Effector memory CD4-positive, alpha-beta T cell (primary cell): ENCODE data around the gene SUSD1.

ENCODE experiments used
- DNase-seq, 3 donors: peaks; one replicate each; pipeline ENCODE4 v3.0.0-alpha.2; 2020
- H3K27ac ChIP-seq: 2 replicates; pipeline ENCODE4 v1.7.0; 2013; ENCODE audit warnings: mild to moderate bottlenecking, low read length, moderate library complexity; ENCODE audit not compliant: insufficient read depth, poor library complexity, severe bottlenecking
- H3K27me3 ChIP-seq: replicated peaks from 2 replicates; pipeline ENCODE4 v1.7.0; 2013; ENCODE audit warnings: mild to moderate bottlenecking, low read length; ENCODE audit not compliant: insufficient read depth, control insufficient read depth, poor library complexity, severe bottlenecking
- H3K36me3 ChIP-seq: 2 replicates; pipeline ENCODE4 v1.7.0; 2013; ENCODE audit warnings: mild to moderate bottlenecking, low read length, moderate library complexity; ENCODE audit not compliant: control insufficient read depth, insufficient read depth
- H3K4me1 ChIP-seq: 2 replicates; pipeline ENCODE4 v1.7.0; 2013; ENCODE audit warnings: low read length, mild to moderate bottlenecking; ENCODE audit not compliant: control insufficient read depth, insufficient read depth, poor library complexity, severe bottlenecking
- H3K4me3 ChIP-seq: 2 replicates; pipeline ENCODE4 v1.7.0; 2013; ENCODE audit warnings: low read length, low read depth, mild to moderate bottlenecking; ENCODE audit not compliant: insufficient read depth, poor library complexity, severe bottlenecking
- H3K9me3 ChIP-seq: 2 replicates; pipeline ENCODE4 v1.7.0; 2013; ENCODE audit warnings: mild to moderate bottlenecking, low read length, moderate library complexity; ENCODE audit not compliant: control insufficient read depth

SUSD1 gene

DNA sequence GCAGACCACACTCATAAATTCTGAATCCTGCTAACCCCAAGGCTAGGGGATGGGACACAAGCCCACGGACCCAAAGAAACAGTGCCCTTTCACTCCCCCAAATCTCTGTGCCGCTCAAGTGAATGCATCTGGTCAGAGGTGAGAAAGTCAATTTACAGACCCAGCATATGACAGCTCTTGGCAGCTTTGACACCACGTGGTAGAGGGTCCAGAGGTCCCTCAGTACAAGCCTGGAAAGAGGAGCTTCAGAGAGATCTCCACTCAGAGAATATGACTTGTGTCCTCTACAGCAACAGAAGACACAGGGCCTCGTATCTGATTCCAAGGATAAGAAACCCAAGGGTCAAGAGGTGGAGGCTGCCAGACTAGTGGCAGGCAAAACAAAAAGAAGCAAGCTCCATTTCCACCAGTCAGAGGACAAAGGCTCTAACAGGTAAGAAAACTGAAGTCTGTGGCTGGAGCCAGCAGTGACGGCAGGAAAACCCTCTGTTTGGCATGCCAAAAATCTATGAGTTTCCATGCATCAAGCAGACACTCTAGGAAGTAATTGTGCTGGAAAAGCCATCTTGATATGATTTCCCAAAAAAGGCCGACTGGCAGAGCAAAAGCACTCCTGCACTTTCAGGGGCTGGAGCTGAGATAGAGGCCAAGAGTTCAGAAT is 139.8 kb downstream of the SUSD1 start:
- no peak for DNase-seq
- Histone ChIP-seq H3K9me3 (no peaks in the 10 kb centered on the region), H3K27me3 (no peaks in the 10 kb centered on the region), H3K4me3 (no peak overlapping the region), H3K27ac (no peak overlapping the region), H3K4me1 (peaks cover 17% of the 10 kb centered on the region), H3K36me3 (no peaks in the 10 kb centered on the region)

DNA sequence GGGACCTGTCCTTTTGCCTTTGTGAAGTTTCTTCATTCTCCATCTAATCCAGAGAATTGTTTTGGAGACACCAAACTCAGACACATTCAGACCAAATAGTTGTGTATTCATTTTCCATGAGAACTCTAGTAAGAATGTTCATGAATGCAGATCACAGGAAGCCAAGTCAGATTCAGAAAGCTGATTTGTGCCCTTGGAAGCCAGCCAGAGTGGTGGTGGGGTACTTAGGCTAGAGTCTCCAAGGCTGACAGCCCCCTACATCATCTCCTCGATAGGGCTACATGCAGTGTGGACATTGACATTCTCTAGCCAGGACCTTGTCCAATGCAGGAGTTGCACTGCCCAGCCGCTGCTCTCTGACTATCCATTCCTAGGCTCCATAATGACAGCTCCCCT is 140.9 kb downstream of the SUSD1 start:
- no peaks in the 10 kb centered on the region for H3K9me3 ChIP-seq
- H3K36me3 ChIP-seq, result no peaks in the 10 kb centered on the region
- no peak overlapping the region for H3K27ac ChIP-seq
- no peaks in the 10 kb centered on the region for H3K27me3 ChIP-seq
- H3K4me3 ChIP-seq, result no peak overlapping the region
- DNase-seq, result no peak
- peaks cover 23% of the 10 kb centered on the region for H3K4me1 ChIP-seq

- no peak overlapping the region for H3K27ac ChIP-seq
- DNase-seq, result no peak
- peaks cover 30% of the 10 kb centered on the region for H3K4me1 ChIP-seq
- no peak overlapping the region for H3K4me3 ChIP-seq
- H3K27me3 ChIP-seq, result no peaks in the 10 kb centered on the region
- no peaks in the 10 kb centered on the region for H3K36me3 ChIP-seq
- no peaks in the 10 kb centered on the region for H3K9me3 ChIP-seq
Observed at GRCh38 chr9:112033237-112034215, 141.6 kb downstream of the SUSD1 start.

DNA sequence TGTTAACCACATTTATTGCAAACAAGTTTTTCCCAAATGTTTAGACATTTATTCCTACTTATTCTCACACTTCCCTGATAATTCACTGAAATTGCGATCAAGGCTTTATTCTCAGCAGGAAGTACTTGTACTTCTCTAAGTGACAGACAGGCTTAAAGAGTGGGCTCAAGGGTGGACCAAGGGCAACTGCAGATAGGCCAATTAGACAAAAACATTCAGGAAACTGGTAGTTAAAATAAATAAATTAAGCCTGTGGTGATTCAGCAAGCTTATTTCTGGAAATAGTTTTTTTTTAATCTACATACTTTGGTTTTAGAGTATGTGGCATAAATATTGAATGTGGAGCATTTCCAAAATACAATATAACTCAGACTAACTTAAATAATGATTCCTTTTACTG is 142.4 kb downstream of the SUSD1 start:
- Histone ChIP-seq H3K36me3 (no peaks in the 10 kb centered on the region), H3K9me3 (no peaks in the 10 kb centered on the region), H3K27ac (no peak overlapping the region), H3K27me3 (no peaks in the 10 kb centered on the region), H3K4me3 (no peak overlapping the region), H3K4me1 (peaks cover 27% of the 10 kb centered on the region)
- DNase-seq, result no peak

- Histone ChIP-seq H3K9me3 (no peaks in the 10 kb centered on the region), H3K4me3 (no peak overlapping the region), H3K27ac (no peak overlapping the region), H3K4me1 (peaks cover 22% of the 10 kb centered on the region), H3K27me3 (no peaks in the 10 kb centered on the region), H3K36me3 (no peaks in the 10 kb centered on the region)
- DNase-seq, result no peak
Observed at GRCh38 chr9:112032009-112032408, 143.1 kb downstream of the SUSD1 start.

GRCh38 chr9:112031400-112031799 is 143.7 kb downstream of the SUSD1 start:
- Histone ChIP-seq H3K27me3 (no peaks in the 10 kb centered on the region), H3K27ac (no peak overlapping the region), H3K4me1 (peaks cover 17% of the 10 kb centered on the region), H3K4me3 (no peak overlapping the region), H3K36me3 (no peaks in the 10 kb centered on the region), H3K9me3 (no peaks in the 10 kb centered on the region)
- no peak for DNase-seq

DNA sequence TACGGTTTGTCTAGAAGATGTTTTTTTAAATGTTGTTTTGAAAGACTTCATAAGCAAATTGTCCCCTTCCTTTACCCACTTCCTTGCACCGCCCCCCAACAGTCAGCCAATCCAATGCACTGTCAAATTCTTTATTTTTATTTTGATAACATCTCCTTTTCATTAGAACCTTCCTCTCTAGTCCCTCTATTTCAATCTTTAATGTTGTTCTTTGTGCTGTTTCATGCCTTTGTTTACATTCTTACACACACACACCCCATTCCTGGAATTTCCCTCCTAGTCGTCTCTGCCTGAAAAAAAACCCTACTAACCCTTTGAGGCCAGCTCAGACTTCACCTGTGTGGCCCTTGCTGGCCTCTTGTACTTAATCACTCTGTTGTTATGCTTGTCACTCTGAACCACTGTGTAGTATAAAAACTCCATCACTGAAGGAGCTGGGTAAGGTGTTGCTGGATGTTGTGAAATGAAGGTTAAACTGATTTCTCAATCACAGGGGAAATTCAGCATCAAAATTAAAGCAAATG is 145.1 kb downstream of the SUSD1 start:
- Histone ChIP-seq H3K27me3 (no peaks in the 10 kb centered on the region), H3K4me1 (peaks cover 15% of the 10 kb centered on the region), H3K4me3 (no peak overlapping the region), H3K36me3 (no peaks in the 10 kb centered on the region), H3K9me3 (no peaks in the 10 kb centered on the region), H3K27ac (no peak overlapping the region)
- no peak for DNase-seq

DNA sequence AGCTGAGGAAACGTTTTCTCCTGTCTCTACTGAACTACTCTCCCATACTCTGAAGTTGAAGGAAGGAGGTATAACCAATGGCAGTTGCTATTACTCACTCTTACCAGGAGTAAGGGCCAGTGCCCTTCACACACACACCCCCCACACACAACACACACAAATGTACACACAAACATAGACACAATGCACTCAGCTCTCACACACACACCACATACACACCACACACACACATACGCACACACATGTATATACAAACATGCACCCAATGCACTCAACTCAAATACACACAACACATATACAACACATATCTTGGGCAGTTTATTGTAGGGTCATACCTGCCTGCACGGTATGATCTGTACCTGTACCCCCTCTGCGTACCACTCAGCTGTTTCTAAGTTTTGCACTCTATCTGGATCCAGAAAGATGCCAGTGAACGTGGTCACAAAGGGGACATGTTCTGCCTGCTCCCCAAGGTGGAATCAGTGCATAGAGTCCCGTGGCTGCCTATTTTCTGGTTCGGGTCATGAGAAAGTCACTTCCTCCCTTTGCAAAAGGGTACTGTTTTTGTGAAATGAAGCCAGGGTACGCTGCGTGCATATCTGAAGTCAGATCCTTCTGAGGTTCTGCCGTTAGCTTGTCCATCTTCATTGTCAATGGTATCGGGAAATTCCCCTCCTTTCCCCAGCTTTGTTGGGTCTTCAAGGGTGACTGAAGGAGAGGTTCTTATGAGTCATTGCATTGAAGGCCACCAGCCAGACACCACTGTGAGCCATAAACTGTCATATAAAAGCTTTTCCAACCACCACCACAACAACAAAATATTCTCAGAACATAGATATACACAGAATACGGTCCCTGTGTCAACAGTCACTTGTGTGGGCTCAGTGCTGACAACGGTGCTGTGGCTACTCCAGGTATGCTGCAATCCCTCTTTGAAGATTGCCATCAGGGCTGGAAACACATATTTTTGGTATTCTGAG is 146.6 kb downstream of the SUSD1 start:
- no peaks in the 10 kb centered on the region for H3K9me3 ChIP-seq
- H3K4me3 ChIP-seq, result no peak overlapping the region
- H3K27me3 ChIP-seq, result no peaks in the 10 kb centered on the region
- DNase-seq, result no peak
- H3K27ac ChIP-seq, result no peak overlapping the region
- peaks cover 15% of the 10 kb centered on the region for H3K4me1 ChIP-seq
- no peaks in the 10 kb centered on the region for H3K36me3 ChIP-seq

DNA sequence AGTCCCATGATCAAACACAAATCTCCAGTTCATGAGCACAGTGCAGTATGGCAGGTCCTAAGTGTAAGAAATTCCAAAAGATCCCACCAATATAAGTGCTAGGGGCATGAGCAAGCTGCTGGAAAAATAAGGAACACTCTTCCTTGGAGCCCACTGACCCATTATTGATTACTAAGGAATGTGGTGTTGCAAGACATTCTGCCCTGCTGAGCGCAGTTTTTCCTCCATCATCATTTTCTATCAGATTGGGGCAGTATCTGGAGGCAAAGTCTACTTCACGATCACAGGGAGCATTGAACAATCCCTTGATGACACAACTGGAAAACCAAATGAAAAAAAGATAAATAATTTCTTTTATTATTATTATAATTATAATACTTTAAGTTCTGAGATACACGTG is 149.2 kb downstream of the SUSD1 start:
- Histone ChIP-seq H3K9me3 (no peaks in the 10 kb centered on the region), H3K36me3 (no peaks in the 10 kb centered on the region), H3K4me3 (no peak overlapping the region), H3K27me3 (no peaks in the 10 kb centered on the region), H3K4me1 (peaks cover 15% of the 10 kb centered on the region), H3K27ac (no peak overlapping the region)
- no peak for DNase-seq
